D721Med (cell line): Measurements from ENCODE around the gene OPA3.

ENCODE experiments used
- DNase-seq: peaks from one replicate; pipeline ENCODE4 v3.0.0; 2011; ENCODE audit warnings: low spot score; ENCODE audit not compliant: insufficient read length
- FAIRE-seq: peaks from 2 replicates; lab custom pipeline; 2011; peaks lifted over from hg19 to GRCh38; lab: Jason Lieb, UNC
- CTCF ChIP-seq: IDR thresholded peaks from 2 replicates; pipeline ENCODE4 v1.5.1; 2012; ENCODE audit warnings: mild to moderate bottlenecking, control low read depth; ENCODE audit not compliant: insufficient read depth; ENCODE audit errors: missing control alignments

The OPA3 gene

GRCh38 chr19:45547211-45547770 lies 37.3 kb downstream of the OPA3 start:
- no peak for FAIRE-seq
- TF ChIP-seq CTCF, result no peak
- DNase-seq, result no peak

DNA sequence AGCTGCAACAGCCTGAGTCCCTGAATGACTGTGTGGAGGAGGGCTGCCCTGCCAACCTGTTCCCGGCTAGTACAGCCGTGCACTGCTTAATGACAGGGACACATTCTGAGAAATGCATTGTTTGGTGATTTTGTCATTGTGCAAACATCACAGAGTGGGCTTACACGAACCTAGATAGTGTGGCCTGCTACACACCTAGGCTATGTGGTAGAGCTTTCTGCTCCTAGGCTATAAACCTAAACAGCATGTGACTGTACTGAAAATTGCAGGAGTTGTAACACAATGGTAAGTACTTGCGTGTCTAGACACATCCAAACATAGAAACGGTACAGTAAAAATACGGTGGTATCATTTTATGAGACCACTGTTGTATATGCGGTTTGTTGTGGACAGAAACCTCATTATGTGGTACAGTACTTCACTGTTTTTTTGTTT lies 42.4 kb downstream of the OPA3 start:
- DNase-seq, result no peak
- no peak for FAIRE-seq
- TF ChIP-seq CTCF, result no peak

- no peak for TF ChIP-seq CTCF
- FAIRE-seq, result no peak
These were observed 45.1 kb downstream of the OPA3 start for GRCh38 chr19:45539459-45539858.

GRCh38 chr19:45531349-45531748 lies 53.3 kb downstream of the OPA3 start:
- FAIRE-seq (no peak), DNase-seq (no peak)
- TF ChIP-seq CTCF, result no peak

More at GRCh38 chr19:45539459-45539858, 45.1 kb downstream of the OPA3 start:
- no peak for DNase-seq

GRCh38 chr19:45529420-45529785 lies 55.2 kb downstream of the OPA3 start:
- no peak for FAIRE-seq
- no peak for TF ChIP-seq CTCF
- no peak for DNase-seq

DNA sequence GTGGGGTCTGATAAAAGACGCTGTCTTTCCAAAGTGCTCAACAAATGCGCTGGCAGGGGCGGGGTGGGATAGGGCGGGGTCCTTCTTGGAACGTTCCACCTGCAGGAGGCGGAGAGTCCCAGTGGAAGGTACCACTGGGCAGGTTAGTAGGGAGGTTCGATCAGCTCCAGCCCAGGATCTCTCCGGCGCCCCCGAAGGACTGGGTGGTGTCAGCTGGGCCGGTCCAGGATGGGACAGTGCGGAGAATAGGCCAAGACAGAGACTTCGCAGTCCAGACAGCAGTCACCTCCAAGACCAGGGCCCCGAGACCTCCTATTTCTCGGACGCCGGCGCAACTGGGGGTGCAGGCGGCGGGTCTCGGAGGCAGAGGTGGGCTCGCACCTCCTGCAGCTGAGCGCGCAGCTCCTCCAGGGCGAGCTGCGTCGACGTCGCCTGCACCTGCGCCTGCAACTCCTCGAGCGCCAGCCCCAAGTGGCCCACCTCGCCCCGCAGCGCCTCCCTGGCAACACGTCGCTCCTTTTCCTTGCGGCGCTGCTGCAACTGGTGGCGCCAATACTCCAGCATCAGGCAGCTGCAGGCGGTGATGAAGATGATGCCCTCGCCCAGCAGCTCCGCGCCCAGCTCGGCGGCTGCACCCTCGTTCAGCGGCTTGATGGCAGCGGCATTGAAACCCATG lies 55.7 kb downstream of the OPA3 start:
- FAIRE-seq (no peak), DNase-seq (no peak)
- TF ChIP-seq CTCF, result no peak

DNA sequence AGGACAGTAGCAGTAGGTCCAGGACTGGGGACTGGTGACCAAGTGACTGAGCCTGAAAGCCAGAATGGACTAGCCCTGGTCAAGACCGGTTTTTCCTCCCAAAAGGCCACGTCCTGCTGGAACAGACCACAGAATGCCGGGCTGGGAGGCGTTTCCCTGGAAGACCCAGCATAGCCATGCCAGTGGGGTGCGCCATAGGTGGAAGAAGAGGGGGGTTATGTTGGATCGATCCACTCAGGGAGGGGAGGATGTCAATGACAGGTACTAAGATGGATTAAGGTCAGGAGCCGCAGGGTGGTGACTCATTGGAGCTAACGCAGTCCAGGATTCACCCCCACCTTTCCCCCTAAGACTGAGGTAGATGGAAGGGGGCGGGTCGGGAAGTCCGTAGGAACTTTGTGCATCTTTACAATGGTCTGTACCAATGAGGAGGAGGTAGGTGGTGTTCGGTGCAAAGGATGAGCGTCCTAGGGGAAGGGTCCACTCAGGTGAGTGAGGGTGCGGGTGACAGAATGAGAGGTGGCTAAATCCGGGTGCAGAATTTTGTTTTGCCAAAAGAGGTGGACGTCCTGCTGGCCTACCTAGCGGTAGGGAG lies 56.4 kb downstream of the OPA3 start:
- no peak for TF ChIP-seq CTCF
- DNase-seq, result no peak
- FAIRE-seq, result no peak
